HG02943 (cell line): Measurements from ENCODE around the gene TP73.

Experiments used
- ATAC-seq: cut with Tn5 transposase; IDR thresholded peaks from one replicate; pipeline ENCODE4 v1.9.1; 2021; ENCODE audit warnings: mild to moderate bottlenecking, low read depth, moderate library complexity; ENCODE audit not compliant: unreplicated experiment

TP73 gene

GRCh38 chr1:3749512-3749911 lies 97.2 kb downstream of the TP73 start:
- ATAC-seq, result no peak

DNA sequence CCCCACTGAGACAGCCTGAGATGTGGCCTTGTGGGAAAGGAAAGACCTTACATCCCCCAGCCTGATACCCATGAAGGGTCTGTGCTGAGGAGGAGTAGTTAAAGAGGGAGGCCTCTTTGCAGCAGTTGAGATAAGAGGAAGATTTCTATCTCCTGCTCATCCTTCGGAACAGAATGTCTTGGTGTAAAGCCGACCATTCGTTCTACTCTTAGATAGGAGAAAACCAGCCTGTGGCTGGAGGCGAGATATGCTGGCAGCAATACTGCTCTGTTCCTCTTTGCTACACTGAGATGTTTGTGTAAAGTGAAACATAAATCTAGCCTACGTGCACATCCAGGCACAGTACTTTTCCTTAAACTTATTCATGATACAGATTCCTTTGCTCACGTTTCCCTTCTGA lies 98.4 kb downstream of the TP73 start:
- ATAC-seq, result no peak

DNA sequence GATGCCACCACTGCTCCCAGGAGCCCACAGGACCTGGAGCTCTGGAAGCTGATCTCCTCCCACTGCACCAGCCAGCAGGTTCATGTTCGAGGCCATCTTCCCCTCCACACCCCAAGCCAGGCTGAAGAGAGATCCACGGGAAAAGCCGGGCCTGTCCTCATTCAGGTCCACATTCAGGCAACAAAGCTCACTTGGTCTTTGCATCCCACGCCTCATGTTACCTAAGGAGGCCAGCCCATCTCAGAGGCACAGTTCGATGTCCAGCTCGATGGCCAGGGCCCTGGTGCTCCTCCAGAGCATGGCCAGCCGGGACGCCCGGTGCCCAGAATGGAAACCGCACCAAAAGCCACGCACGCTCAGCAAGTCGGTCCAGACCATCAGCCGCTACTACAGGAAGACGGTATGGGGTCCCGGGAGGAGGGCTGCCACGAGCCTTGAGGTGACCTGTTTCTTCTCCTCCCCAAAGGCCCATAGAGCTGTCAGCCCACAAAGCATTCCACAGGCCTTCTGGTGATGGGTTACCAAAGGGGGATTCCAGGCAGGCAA lies 100.2 kb downstream of the TP73 start, which contains the start of gene CCDC27:
Gene CCDC27 (plus strand): TSS at position 51 of the 546 bp plus-strand sequence. CDS start 32 bp downstream, at position 83.
- no peak for ATAC-seq

DNA sequence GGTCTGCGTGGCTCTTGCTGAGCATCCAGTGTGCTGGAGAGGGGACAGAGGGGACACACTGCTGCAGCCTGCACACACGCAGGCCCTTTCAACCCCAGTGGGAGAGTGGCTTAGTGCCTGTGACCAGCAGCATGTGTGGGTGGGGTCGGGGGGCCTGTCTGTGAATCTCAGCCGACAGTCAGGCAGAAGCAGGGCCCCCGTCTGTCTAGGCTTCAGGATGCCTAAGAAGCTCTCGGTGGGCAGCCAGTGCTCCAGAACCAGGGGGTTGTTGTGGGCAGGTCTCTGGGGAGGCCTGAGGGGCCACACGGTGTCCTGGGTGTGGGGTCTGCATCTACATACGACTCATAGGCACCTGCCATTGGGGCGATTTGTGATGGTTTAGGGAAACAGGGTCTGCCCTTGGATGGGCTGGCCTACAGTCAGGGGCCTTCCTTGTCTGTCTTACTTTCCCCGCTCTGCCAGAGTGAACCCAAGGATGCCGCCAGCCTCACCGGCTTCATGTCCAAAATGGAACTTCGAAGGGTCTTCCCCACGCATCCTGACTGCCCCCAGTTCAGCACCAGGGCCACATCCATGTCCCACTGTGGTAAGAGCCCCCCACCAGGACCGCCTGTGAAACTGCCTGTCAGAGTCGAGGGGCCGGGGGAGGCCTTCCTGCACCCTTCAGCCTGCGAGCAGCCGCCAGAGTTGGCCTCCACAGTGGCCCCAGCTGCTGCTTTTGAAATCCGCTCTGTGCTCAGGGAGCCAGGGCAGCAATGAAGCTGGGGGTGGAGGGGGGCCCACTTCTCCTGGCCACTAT lies 101.5 kb downstream of the TP73 start:
- ATAC-seq, result no peak

- ATAC-seq, result no peak
Measured at GRCh38 chr1:3756394-3756793, 104.1 kb downstream of the TP73 start.

- ATAC-seq, result no peak
Measured at GRCh38 chr1:3759164-3759563, 106.8 kb downstream of the TP73 start.

DNA sequence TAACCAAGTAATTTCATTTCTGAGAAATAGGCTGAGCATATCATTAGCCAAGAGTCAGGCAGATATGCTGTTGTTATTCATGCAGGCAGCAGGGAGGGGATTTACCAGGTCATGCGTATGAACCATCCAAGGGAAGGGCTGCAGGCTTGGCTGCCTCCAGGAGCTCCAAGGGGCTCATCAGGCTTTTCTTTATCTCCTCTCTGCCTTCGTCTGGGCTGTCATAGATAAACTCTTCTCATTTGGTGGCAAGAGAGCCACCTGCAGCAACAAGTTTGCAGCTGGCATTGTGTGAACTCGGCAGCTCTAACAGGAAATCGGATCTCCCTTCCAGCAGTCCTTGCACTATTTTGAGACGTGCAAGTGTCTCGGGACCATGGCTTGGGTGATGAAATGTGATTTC lies 107.5 kb downstream of the TP73 start:
- no peak for ATAC-seq

DNA sequence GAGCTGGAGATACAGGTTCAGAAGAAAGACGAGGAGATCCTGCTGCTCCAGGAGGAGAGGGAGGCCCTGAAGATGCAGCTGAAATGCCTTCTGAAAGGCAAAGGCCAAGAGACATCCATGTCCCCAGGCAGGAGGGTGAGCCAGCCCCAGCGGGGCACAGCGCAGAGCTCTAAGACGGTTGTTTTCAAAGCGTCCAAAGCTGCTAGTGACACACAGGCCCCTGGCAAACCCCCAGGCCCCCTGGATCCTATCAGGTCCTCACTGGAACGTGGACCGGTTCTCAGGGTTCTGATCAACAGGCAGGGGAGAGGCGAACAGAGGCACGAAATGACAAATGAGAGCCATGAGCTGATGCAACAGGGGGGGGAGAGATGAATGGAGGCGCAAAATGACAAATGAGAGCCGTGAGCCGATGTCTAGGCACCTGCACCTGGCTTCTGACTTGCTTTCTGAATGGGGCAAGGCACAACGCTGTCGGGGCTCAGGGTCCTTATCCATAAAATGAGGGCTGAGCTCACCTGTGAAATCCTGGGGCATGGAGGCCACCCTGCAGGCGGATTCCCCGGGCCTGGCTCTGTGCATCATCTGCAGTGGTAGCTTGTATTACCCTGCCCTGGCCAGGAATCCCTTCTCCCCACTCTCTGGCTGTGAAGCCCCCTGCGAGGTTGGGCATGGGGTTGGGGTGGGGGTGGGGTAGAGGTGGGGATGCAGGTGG lies 109.1 kb downstream of the TP73 start:
- ATAC-seq, result no peak

- no peak for ATAC-seq
Measured at GRCh38 chr1:3762151-3762872, 110.0 kb downstream of the TP73 start.

GRCh38 chr1:3762873-3763228 lies 110.5 kb downstream of the TP73 start:
- no peak for ATAC-seq

DNA sequence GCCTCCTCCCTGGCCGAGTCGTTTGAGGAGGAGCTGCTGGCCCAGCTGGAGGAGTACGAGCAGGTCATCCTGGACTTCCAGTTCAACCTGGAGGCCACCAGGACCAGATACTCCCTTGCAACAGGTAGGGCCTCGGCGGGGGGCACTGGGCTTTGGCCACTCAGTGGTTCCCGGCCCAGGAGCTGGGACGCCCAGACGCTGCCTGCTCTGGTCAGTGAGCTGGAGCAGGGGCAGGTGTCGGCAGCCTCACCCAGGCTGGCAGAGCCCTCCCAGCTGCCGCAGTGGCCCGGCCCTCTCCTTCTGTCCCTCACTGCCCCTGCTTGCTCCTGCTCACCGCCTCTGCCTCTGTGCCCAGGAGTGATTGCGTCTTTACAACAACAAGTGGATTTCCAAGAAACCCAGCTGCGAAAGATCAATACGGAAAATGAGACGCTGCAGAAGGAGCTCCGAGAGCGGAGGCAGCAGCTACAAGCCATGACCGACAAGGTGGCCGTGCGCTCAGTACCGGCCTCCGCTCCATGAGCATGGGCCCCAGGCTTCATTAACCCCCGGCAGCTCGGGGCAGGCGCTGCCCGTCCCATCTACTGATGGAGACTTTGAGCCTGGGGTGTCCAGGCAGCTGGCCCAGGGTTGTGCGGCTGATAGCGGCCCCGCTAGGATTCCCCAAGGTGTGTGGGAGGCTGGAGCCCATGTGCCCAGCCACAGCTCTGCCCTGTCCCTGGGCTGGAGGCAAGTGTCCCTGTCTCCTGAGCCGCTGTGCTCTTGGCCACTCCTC lies 111.2 kb downstream of the TP73 start:
- ATAC-seq, result no peak

GRCh38 chr1:3767328-3767925 lies 115.1 kb downstream of the TP73 start:
- no peak for ATAC-seq

- ATAC-seq, result no peak
Measured at GRCh38 chr1:3768811-3769390, 116.6 kb downstream of the TP73 start.

DNA sequence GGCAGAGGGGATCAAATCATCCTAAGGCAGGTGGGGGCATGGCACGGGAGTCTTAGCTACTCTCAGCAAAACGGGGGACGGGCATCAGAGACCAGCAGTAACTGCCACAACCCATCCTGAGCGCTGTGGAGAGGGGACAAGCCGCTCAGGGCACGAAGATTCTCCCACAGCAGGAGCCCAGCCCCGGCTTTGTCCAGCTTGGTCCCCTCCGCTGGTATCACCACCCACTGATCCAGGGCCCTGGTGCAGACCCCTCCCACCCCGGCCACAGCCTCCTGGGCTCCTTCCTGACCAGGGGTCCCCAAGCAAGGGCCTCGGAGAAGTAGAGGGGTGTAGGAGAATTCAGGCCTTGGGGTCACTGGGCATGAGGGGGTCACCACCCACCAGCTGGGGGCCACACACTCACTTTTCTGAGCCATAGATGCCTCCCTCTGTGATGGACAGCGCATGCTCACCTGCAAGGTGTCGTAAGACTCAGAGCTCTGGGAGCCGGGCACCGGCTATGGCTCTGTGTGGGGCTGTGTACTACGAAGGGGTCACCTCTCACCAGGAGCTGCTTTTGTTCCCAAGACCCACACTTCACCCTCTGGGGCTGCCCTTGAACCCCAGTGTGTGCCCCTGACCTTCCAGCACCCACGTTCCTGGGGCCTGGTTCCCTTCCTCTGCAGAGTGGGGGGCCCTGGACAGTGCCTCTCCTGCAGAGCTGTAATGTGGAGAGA lies 117.9 kb downstream of the TP73 start:
- no peak for ATAC-seq

- peak; percentile 9 for ATAC-seq
Measured at GRCh38 chr1:3771108-3772026, 119.1 kb downstream of the TP73 start.

DNA sequence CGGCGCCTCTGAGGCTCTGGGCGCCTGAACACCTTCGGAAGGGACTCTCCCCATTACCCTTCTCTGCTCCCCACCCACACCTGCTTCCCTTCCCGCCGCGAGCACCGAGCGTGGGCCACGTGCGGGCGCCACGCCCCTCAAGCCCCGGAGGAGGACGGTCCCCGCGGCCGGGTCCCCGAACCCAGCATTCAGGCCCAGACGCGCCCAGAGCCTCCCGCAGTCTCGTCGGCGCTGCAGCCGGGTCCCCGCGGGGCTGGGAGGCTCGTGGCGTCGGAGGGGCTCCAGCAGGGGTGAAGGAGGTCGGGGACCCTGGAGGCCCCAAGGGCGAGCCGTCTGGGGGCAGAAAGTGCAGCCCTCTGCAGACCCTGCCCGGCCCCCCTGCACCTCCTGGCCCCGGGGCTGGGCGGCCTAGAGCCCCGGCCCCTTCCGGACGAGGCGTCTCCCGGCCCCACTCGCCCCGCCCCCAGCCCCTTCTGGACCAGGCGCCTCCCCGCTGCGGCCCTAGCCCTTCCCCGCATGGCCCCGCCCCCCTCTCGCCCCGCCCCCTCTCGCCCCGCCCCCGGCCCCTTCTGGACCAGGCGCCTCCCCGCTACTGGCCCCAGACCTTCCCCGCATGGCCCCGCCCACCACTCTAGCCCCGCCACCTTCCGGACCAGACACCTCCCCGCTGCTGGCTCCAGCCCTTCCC lies 119.9 kb downstream of the TP73 start:
- peak; percentile 47 for ATAC-seq
